ENCODE measurements around the gene PTPRF.

GRCh38 chr1:43492826-43493225 lies 37.9 kb upstream of the PTPRF start:
- no peak for TF ChIP-seq CTCF (IDR thresholded peaks at IDR 0.05; ENCODE audit: low read depth, low read length)
- no peak for TF ChIP-seq POLR2A (IDR thresholded peaks at IDR 0.05; ENCODE audit: extremely low read depth, insufficient read length)
- no peak for TF ChIP-seq MYC (IDR thresholded peaks at IDR 0.05; ENCODE audit: low read depth, low read length)
- TF ChIP-seq MAX (IDR thresholded peaks at IDR 0.05; ENCODE audit: low read depth, low read length) = no peak
